Esophagus squamous epithelium (tissue), 5 donors: ENCODE data around the gene ASL. TPM values are rescaled to one million over a fixed set of nuclear protein-coding genes. Genes with fewer than 3 reads are reported as not detected.
"Not testable (repeated sequence)": the region's sequence is repeated elsewhere in the genome, so short reads cannot be mapped to it uniquely, and the experiment has no call there.

ENCODE experiments used
- DNase-seq: peaks from one replicate; lab custom pipeline; 2025; lab: John Stamatoyannopoulos, UW
- H3K27ac ChIP-seq, 4 donors: fragments of 200-600 bp; sonication (generic); one replicate each; pipeline ENCODE4 v1.5.1; 2016 to 2019; ENCODE audit warnings: mild to moderate bottlenecking in 1 of 4
- H3K27me3 ChIP-seq, 4 donors: fragments of 200-600 bp; sonication (generic); 1 replicate in 3 of 4; 2 replicates in 1 of 4; pipeline versions ENCODE4 v1.5.1 to v1.6.0; 2017 to 2021; ENCODE audit warnings: antibody characterized with exemption in 1 of 4
- H3K36me3 ChIP-seq, 3 donors: fragments of 200-600 bp; sonication (generic); one replicate each; pipeline ENCODE4 v1.5.1; 2016 to 2019
- H3K4me1 ChIP-seq, 3 donors: fragments of 200-600 bp; sonication (generic); one replicate each; pipeline ENCODE4 v1.5.1; 2017 to 2019
- H3K4me3 ChIP-seq, 4 donors: fragments of 200-600 bp; sonication (generic); 1 replicate in 3 of 4; 2 replicates in 1 of 4; pipeline ENCODE4 v1.5.1; 2016 to 2019; ENCODE audit warnings: mild to moderate bottlenecking in 2 of 4, moderate library complexity in 1 of 4
- H3K9me3 ChIP-seq, 3 donors: fragments of 200-600 bp; sonication (generic); one replicate each; pipeline ENCODE4 v1.5.1; 2016 to 2019
- POLR2A ChIP-seq, 4 donors: fragments of 450-650 bp; IDR thresholded peaks; one replicate each; pipeline ENCODE4 v1.6.1; 2017; ENCODE audit warnings: antibody characterized with exemption in 4 of 4, mild to moderate bottlenecking in 4 of 4, moderate library complexity in 3 of 4
- WGBS, 2 donors: methylation state at CpG; one replicate each; pipeline ENCODE4 v1.1.5; 2018; 5-methylcytosine and 5-hydroxymethylcytosine counted together
- intact Hi-C: fragments of 100-400 bp; cut with DNase I; formaldehyde crosslinking; loops from one replicate; pipeline ENCODE4 v1.15.0; 2022
- total RNA-seq, 4 donors: library from RNA; depleted of rRNA; stranded (reverse); fragments of >200 nt; gene quantifications; one replicate each; pipeline ENCODE4 v1.1.0, GENCODE V29; 2016
- TF ChIP-seq, protein P1 (sequence below), 6 experiments: fragments of 450-650 bp in 4 of 6; fragments of 200-600 bp in 2 of 6; sonication (generic) in 2 of 6; IDR thresholded peaks; one replicate each; pipeline ENCODE4 v1.5.1; 2016 to 2019; ENCODE audit warnings: antibody characterized with exemption in 6 of 6, mild to moderate bottlenecking in 4 of 6, moderate library complexity in 4 of 6
- donor health status: DM: yes; HTN: yes; CAD: no.

ASL gene
- total RNA-seq, 4 donors from 2014 or later: 32.3 to 40.7 (median 37.7) TPM

DNA sequence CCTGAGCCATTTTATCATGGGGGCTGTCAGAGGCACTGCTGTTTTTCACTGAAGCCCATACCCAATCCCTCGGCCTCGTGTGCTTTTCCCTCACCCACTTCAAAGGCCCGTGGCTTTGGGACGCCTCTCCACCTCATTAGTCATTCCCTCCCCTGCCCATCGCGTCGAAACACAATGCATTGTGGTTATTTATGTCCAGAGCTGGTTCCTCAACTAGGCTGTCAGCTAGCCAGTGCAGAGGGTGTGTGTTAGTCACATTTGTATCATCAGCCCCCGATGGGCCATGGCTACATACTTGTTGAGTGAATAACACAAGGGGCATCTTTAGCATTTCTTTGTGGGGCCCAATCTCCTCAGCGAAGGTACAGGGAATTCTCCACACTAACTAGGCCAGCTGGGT, 35.2 kb downstream of the ASL start:
- WGBS, 2 donors: 43 to 46% methylated on average over 8 to 9 of the region's 9 CpGs
- no peaks in the 10 kb centered on the region for H3K27me3 ChIP-seq
- intact Hi-C loops: no loop called here
- no peaks in the 10 kb centered on the region for H3K9me3 ChIP-seq
- H3K27ac ChIP-seq: no peak overlapping the region
- peaks cover 8 to 16% (median 8%) of the 10 kb centered on the region in 3 donors for H3K4me1 ChIP-seq
- no peak for DNase-seq
- no peak overlapping the region for H3K4me3 ChIP-seq
- H3K36me3 ChIP-seq: no peaks in the 10 kb centered on the region
- no peak for TF ChIP-seq POLR2A (IDR thresholded peaks at IDR 0.05)
- TF ChIP-seq, protein P1, sequence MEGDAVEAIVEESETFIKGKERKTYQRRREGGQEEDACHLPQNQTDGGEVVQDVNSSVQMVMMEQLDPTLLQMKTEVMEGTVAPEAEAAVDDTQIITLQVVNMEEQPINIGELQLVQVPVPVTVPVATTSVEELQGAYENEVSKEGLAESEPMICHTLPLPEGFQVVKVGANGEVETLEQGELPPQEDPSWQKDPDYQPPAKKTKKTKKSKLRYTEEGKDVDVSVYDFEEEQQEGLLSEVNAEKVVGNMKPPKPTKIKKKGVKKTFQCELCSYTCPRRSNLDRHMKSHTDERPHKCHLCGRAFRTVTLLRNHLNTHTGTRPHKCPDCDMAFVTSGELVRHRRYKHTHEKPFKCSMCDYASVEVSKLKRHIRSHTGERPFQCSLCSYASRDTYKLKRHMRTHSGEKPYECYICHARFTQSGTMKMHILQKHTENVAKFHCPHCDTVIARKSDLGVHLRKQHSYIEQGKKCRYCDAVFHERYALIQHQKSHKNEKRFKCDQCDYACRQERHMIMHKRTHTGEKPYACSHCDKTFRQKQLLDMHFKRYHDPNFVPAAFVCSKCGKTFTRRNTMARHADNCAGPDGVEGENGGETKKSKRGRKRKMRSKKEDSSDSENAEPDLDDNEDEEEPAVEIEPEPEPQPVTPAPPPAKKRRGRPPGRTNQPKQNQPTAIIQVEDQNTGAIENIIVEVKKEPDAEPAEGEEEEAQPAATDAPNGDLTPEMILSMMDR (IDR thresholded peaks at IDR 0.05): no peak

DNA sequence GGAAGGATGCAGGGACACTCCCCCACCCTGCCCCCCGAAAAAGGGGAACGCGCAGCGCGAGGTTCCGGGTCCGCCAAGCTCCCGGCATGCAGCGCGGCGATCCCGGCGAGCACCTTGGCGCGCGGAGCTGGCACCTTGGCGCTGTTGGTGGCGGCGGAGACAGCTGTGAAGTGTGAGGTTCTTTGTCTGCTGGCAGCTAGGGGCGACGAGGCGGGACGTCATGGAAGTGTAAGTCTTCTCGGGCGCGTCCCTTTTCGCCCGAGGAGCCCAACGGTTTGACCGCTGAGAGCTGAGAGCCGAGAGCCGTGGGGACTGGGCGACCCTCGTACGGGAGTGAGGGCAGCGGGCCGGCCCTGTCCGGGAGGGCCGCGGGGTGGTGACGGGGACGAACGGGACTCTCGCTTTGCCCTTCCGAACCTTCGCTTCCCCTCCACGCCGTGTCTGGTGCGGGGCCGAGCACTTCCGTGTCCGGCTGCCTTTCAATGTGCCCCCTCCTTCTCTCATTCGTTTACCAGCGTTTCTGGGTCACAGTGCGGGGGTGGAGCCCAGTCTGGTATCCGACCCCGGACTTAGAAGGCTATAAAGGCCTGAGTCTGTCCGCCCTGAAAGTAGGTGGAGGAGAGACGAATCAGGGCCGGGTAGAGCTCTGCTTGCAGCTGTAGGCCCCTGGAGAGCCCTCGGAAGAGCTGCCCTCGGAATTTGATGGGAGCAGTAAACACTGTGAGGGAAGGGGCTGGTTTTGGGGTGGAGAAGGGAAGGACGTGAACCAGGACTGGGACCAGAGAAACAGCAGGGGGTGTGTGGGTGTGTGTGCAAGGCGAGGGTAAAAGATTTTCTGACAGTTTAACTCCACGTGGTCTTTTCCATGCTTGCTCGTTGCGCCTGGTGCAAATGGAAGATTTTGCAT, 39.4 kb downstream of the ASL start, which contains the start of gene CRCP:
Gene CRCP, plus strand, starts transcription at position 105 of the 907 bp plus-strand sequence. Its CDS starts 116 bp downstream, at position 221.
- intact Hi-C loops: no loop called here
- Histone ChIP-seq H3K36me3 (peaks cover 0 to 4% (median 0%) of the 10 kb centered on the region in 3 donors), H3K9me3 (no peaks in the 10 kb centered on the region), H3K27ac (peak within 1 kb of the TSS; percentile 95 to 99 (median 98)), H3K4me3 (peak within 1 kb of the TSS; percentile 64 to 98 (median 92)), H3K4me1 (peaks cover 21 to 57% (median 38%) of the 10 kb centered on the region in 3 donors), H3K27me3 (no peaks in the 10 kb centered on the region)
- peak in 1 of 4 donors; percentile 42 for TF ChIP-seq POLR2A (IDR thresholded peaks at IDR 0.05)
- TF ChIP-seq, protein P1 (IDR thresholded peaks at IDR 0.05): peak in 3 of 6 experiments; percentile 6 to 41 (median 24)
- 0 to 1% methylated on average over 25 of the region's 67 CpGs for WGBS, 2 donors
- peak; percentile 29 for DNase-seq

GRCh38 chr7:66116680-66117420, 41.2 kb downstream of the ASL start:
- Histone ChIP-seq H3K36me3 (peaks cover 0 to 13% (median 0%) of the 10 kb centered on the region in 3 donors), H3K4me1 (peaks cover 21 to 70% (median 40%) of the 10 kb centered on the region in 3 donors)
- H3K27me3 ChIP-seq, DNase-seq, H3K27ac ChIP-seq, H3K9me3 ChIP-seq, H3K4me3 ChIP-seq, intact Hi-C loops: not testable (repeated sequence)
- WGBS, 2 donors: 77% methylated on average over 9 to 10 of the region's 12 CpGs

- 40 to 42% methylated on average over 3 of the region's 3 CpGs for WGBS, 2 donors
- peaks cover 32 to 88% (median 58%) of the 10 kb centered on the region in 3 donors for H3K4me1 ChIP-seq
- no peaks in the 10 kb centered on the region for H3K9me3 ChIP-seq
- no peak for TF ChIP-seq POLR2A (IDR thresholded peaks at IDR 0.05)
- TF ChIP-seq, protein P1 (IDR thresholded peaks at IDR 0.05): no peak
- no peak overlapping the region for H3K4me3 ChIP-seq
- H3K27ac ChIP-seq: peak overlapping the region; percentile 28 to 69 (median 58)
- H3K27me3 ChIP-seq: no peaks in the 10 kb centered on the region
- H3K36me3 ChIP-seq: peaks cover 0 to 13% (median 0%) of the 10 kb centered on the region in 3 donors
- intact Hi-C loops: no loop called here
- no peak for DNase-seq
Observed at GRCh38 chr7:66118603-66119002, 43.0 kb downstream of the ASL start.

DNA sequence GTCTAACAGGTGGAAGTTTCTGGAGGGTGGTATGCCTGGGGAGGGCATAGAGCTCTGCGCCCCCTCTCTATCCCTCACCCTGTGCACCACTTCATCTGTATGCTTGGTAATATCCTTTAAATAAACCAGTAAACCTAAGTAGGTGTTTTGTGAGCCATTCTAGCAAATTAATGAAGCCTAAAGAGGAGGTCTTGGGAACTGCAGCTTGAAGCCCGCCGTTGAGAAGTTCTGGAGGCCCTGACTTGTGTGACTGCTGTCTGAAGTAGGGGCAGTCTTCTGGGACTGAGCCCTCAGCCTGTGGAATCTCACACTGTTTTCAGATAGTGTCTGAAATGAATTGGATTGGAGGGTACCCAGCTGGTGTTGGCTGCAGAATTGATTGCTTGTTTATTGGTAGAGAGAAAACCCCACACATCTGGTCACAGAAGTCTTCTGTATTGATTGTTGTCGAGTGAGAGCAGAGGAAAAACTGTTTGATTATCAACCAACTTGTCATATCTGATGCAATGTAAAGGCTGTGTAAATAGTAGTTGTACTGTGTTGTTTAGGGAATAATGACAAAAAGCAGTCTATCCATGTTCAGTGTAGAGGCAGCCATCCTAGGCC, 43.7 kb downstream of the ASL start:
- no peaks in the 10 kb centered on the region for H3K9me3 ChIP-seq
- no peak for DNase-seq
- intact Hi-C loops: no loop called here
- no peaks in the 10 kb centered on the region for H3K27me3 ChIP-seq
- H3K4me1 ChIP-seq: peaks cover 28 to 84% (median 53%) of the 10 kb centered on the region in 3 donors
- WGBS, 2 donors: 70 to 79% methylated on average over 4 of the region's 4 CpGs
- H3K27ac ChIP-seq: peak overlapping the region; percentile 28 to 69 (median 58)
- H3K36me3 ChIP-seq: peaks cover 0 to 13% (median 0%) of the 10 kb centered on the region in 3 donors
- TF ChIP-seq, protein P1 (IDR thresholded peaks at IDR 0.05): no peak
- no peak for TF ChIP-seq POLR2A (IDR thresholded peaks at IDR 0.05)
- H3K4me3 ChIP-seq: no peak overlapping the region
